SK-N-SH treated with all-trans-retinoic acid at 6 μM for 48 hours (cell line): Measurements from ENCODE around the gene TUBGCP2.

ENCODE experiments used
- ATAC-seq: fragments of 200-7000 bp; cut with Tn5 transposase; 3 replicates; pipeline ENCODE4 v1.9.1; 2020; ENCODE audit warnings: mild to moderate bottlenecking, moderate library complexity
- ARNTL ChIP-seq: fragments of 450-650 bp; formaldehyde crosslinking; IDR thresholded peaks from 2 replicates; pipeline ENCODE4 v1.5.0; 2020; ENCODE audit warnings: low read depth, mild to moderate bottlenecking, moderate library complexity, borderline replicate concordance
- BACH2 ChIP-seq: fragments of 250-450 bp; sonication (Bioruptor Pico); IDR thresholded peaks from 2 replicates; pipeline ENCODE4 v1.9.0; 2021; ENCODE audit warnings: mild to moderate bottlenecking, borderline replicate concordance
- CREB5 ChIP-seq: fragments of 250-450 bp; sonication (Bioruptor Pico); IDR thresholded peaks from 2 replicates; pipeline ENCODE4 v1.5.1; 2020; ENCODE audit warnings: low read depth, mild to moderate bottlenecking, moderate library complexity
- CSDC2 ChIP-seq: fragments of 250-450 bp; sonication (Bioruptor Pico); IDR thresholded peaks from 2 replicates; pipeline ENCODE4 v1.5.0; 2020; ENCODE audit warnings: mild to moderate bottlenecking, moderate library complexity
- CSRNP3 ChIP-seq: fragments of 250-450 bp; sonication (Bioruptor Pico); IDR thresholded peaks from 2 replicates; pipeline ENCODE4 v1.5.1; 2021; ENCODE audit warnings: mild to moderate bottlenecking, moderate library complexity
- ESRRG ChIP-seq: fragments of 250-450 bp; sonication (Bioruptor Pico); IDR thresholded peaks from 2 replicates; pipeline ENCODE4 v1.6.1; 2021; ENCODE audit warnings: mild to moderate bottlenecking
- GLIS3 ChIP-seq: fragments of 250-450 bp; sonication (Bioruptor Pico); IDR thresholded peaks from 2 replicates; pipeline ENCODE4 v1.5.0; 2020; ENCODE audit warnings: mild to moderate bottlenecking, moderate library complexity
- ISL1 ChIP-seq: fragments of 250-450 bp; sonication (Bioruptor Pico); IDR thresholded peaks from 2 replicates; pipeline ENCODE4 v2.1.2; 2022; ENCODE audit warnings: mild to moderate bottlenecking, moderate library complexity
- OSR1 ChIP-seq: fragments of 250-450 bp; sonication (Bioruptor Pico); IDR thresholded peaks from 2 replicates; pipeline ENCODE4 v1.8.0; 2022; ENCODE audit warnings: moderate library complexity, mild to moderate bottlenecking, inconsistent platforms
- PATZ1 ChIP-seq: fragments of 250-450 bp; sonication (Bioruptor Pico); IDR thresholded peaks from 2 replicates; pipeline ENCODE4 v1.8.0; 2020; ENCODE audit warnings: mild to moderate bottlenecking, moderate library complexity, borderline replicate concordance
- POU6F1 ChIP-seq: fragments of 250-450 bp; sonication (Bioruptor Pico); IDR thresholded peaks from 2 replicates; pipeline ENCODE4 v1.8.0; 2021; ENCODE audit warnings: low read depth, mild to moderate bottlenecking, moderate library complexity, borderline replicate concordance
- RARB ChIP-seq: fragments of 250-450 bp; sonication (Bioruptor Pico); IDR thresholded peaks from 2 replicates; pipeline ENCODE4 v1.8.0; 2021; ENCODE audit warnings: mild to moderate bottlenecking, moderate library complexity
- TCF4 ChIP-seq: fragments of 250-450 bp; sonication (Bioruptor Pico); IDR thresholded peaks from 2 replicates; pipeline ENCODE4 v1.8.0; 2021; ENCODE audit warnings: mild to moderate bottlenecking, moderate library complexity, borderline replicate concordance
- TOX ChIP-seq: fragments of 250-450 bp; sonication (Bioruptor Pico); IDR thresholded peaks from 2 replicates; pipeline ENCODE4 v1.8.0; 2021; ENCODE audit warnings: mild to moderate bottlenecking, moderate library complexity, borderline replicate concordance
- ZFP30 ChIP-seq: fragments of 450-650 bp; formaldehyde crosslinking; IDR thresholded peaks from 2 replicates; pipeline ENCODE4 v1.5.0; 2022; ENCODE audit warnings: mild to moderate bottlenecking, moderate library complexity
- ZNF565 ChIP-seq: fragments of 450-650 bp; formaldehyde crosslinking; conservative IDR thresholded peaks from 2 replicates; pipeline ENCODE4 v1.5.0; 2020; ENCODE audit warnings: low read depth, mild to moderate bottlenecking, moderate library complexity
- ZNF8 ChIP-seq: fragments of 450-650 bp; formaldehyde crosslinking; IDR thresholded peaks from 2 replicates; pipeline ENCODE4 v1.5.0; 2020; ENCODE audit warnings: mild to moderate bottlenecking, moderate library complexity

TUBGCP2 gene

GRCh38 chr10:133355266-133355665 lies 46.6 kb upstream of the TUBGCP2 start:
- TF ChIP-seq PATZ1 (CRISPR knock-in tag) (no peak), GLIS3 (CRISPR knock-in tag) (no peak), BACH2 (CRISPR knock-in tag) (no peak), TCF4 (no peak), CSRNP3 (CRISPR knock-in tag) (no peak), OSR1 (no peak), RARB (no peak), ESRRG (CRISPR knock-in tag) (no peak)
- no peak for ATAC-seq

GRCh38 chr10:133354672-133355240 lies 46.1 kb upstream of the TUBGCP2 start:
- TF ChIP-seq ARNTL (no peak), PATZ1 (CRISPR knock-in tag) (no peak), TCF4 (no peak), CREB5 (CRISPR knock-in tag) (no peak), OSR1 (no peak), ZNF565 (CRISPR knock-in tag) (no peak), ZFP30 (no peak), CSDC2 (CRISPR knock-in tag) (no peak), ISL1 (no peak), ZNF8 (CRISPR knock-in tag) (no peak), BACH2 (CRISPR knock-in tag) (no peak), TOX (CRISPR knock-in tag) (no peak), GLIS3 (CRISPR knock-in tag) (no peak)
- TF ChIP-seq, all 23 proteins: peak for 0
- ATAC-seq, result no peak

- TF ChIP-seq GLIS3 (CRISPR knock-in tag) (no peak), BACH2 (CRISPR knock-in tag) (no peak), PATZ1 (CRISPR knock-in tag) (no peak), POU6F1 (CRISPR knock-in tag) (no peak)
- TF ChIP-seq, all 23 proteins: peak for 0
- ATAC-seq, result no peak
These were observed 45.4 kb upstream of the TUBGCP2 start for GRCh38 chr10:133353988-133354605.
